B cell (primary cell): ENCODE measurements around the gene MLLT10. TPM values are rescaled to one million over a fixed set of nuclear protein-coding genes. Genes with fewer than 3 reads are reported as not detected.

Experiments used
- ATAC-seq: fragments of 200-7000 bp; cut with Tn5 transposase; one replicate; pipeline ENCODE4 v1.10.0; 2021; ENCODE audit warnings: low read depth, mild to moderate bottlenecking, moderate number of reproducible peaks, moderate library complexity
- CTCF ChIA-PET: fragments of 350-600 bp; sonication (Branson Sonifier 250); formaldehyde crosslinking; loops from one replicate; lab custom pipeline; 2021; ENCODE audit warnings: antibody characterized with exemption, inconsistent platforms; lab: Charles Lee
- POLR2A ChIA-PET: fragments of 350-600 bp; sonication (Branson Sonifier 250); formaldehyde crosslinking; loops from one replicate; lab custom pipeline; 2021; ENCODE audit warnings: antibody characterized with exemption; lab: Charles Lee
- DNase-seq: peaks from one replicate; pipeline ENCODE4 v3.0.0; 2013
- H2AFZ ChIP-seq: 2 replicates; pipeline ENCODE4 v1.6.1; 2012; ENCODE audit warnings: mild to moderate bottlenecking, low read depth, low read length; ENCODE audit not compliant: insufficient read depth, poor library complexity, severe bottlenecking
- H3K27ac ChIP-seq, 2 donors: 1 replicate in 1 of 2; 2 replicates in 1 of 2; pipeline ENCODE4 v1.5.1; 2012 to 2013; ENCODE audit warnings: low read length in 2 of 2, mild to moderate bottlenecking in 2 of 2, moderate library complexity in 1 of 2
- H3K27me3 ChIP-seq, 4 experiments: fragments of 200-600 bp in 1 of 4; sonication (generic) in 1 of 4; replicated peaks in 1 of 4; 1 replicate in 2 of 4; 2 replicates in 2 of 4; pipeline versions ENCODE4 v1.6.1 to v1.7.0; 2013 to 2016; ENCODE audit warnings: low read length in 3 of 4, mild to moderate bottlenecking in 2 of 4, mixed read lengths in 1 of 4, moderate library complexity in 1 of 4; ENCODE audit not compliant: insufficient read depth in 4 of 4, control insufficient read depth in 3 of 4; ENCODE audit errors: control extremely low read depth in 1 of 4
- H3K36me3 ChIP-seq, 2 experiments: replicated peaks in 1 of 2; 1 replicate in 1 of 2; 2 replicates in 1 of 2; pipeline versions ENCODE4 v1.6.1 to v1.7.1; 2013; ENCODE audit warnings: low read length in 1 of 2; ENCODE audit not compliant: insufficient read depth in 2 of 2, control insufficient read depth in 1 of 2; ENCODE audit errors: control extremely low read depth in 1 of 2, extremely low read depth in 1 of 2
- H3K4me1 ChIP-seq, 2 donors: fragments of 200-600 bp in 1 of 2; sonication (generic) in 1 of 2; 1 replicate in 1 of 2; 2 replicates in 1 of 2; pipeline versions ENCODE4 v1.5.1 to v1.6.1; 2013 to 2017; ENCODE audit warnings: low read length in 2 of 2; ENCODE audit not compliant: control insufficient read depth in 2 of 2, insufficient read depth in 2 of 2
- H3K4me2 ChIP-seq: replicated peaks from 2 replicates; pipeline ENCODE3; 2012; ENCODE audit warnings: mild to moderate bottlenecking, low read depth, low read length; ENCODE audit not compliant: poor library complexity, severe bottlenecking
- H3K4me3 ChIP-seq, 5 experiments: fragments of 200-600 bp in 1 of 5; sonication (generic) in 1 of 5; 1 replicate in 3 of 5; 2 replicates in 2 of 5; pipeline versions ENCODE4 v1.5.1 to v1.7.0; 2011 to 2016; ENCODE audit warnings: low read length in 4 of 5, mild to moderate bottlenecking in 4 of 5, low read depth in 2 of 5, control low read depth in 1 of 5, moderate library complexity in 1 of 5; ENCODE audit not compliant: insufficient read depth in 1 of 5; ENCODE audit errors: control extremely low read depth in 1 of 5, extremely low read depth in 1 of 5
- H3K79me2 ChIP-seq: fragments of 200-600 bp; sonication (generic); one replicate; pipeline ENCODE4 v1.6.0; 2016; ENCODE audit warnings: low read length; ENCODE audit not compliant: control insufficient read depth, insufficient read depth
- H3K9ac ChIP-seq: fragments of 200-600 bp; sonication (generic); 2 replicates; pipeline ENCODE4 v1.6.1; 2017; ENCODE audit warnings: mild to moderate bottlenecking, low read length, moderate library complexity
- H3K9me3 ChIP-seq, 3 donors: one replicate each; pipeline versions ENCODE4 v1.6.1 to v1.7.1; 2013; ENCODE audit warnings: low read length in 2 of 3; ENCODE audit not compliant: control insufficient read depth in 2 of 3, insufficient read depth in 1 of 3; ENCODE audit errors: control extremely low read depth in 1 of 3
- H4K20me1 ChIP-seq: 2 replicates; pipeline ENCODE4 v1.6.0; 2012; ENCODE audit warnings: mild to moderate bottlenecking, low read length; ENCODE audit not compliant: insufficient read depth, control insufficient read depth, poor library complexity, severe bottlenecking
- H3K27ac Mint-ChIP-seq: one replicate; pipeline ENCODE4 v1.8.0; 2021; ENCODE audit warnings: mixed read lengths
- H3K27me3 Mint-ChIP-seq: one replicate; pipeline ENCODE4 v1.8.0; 2021; ENCODE audit warnings: mixed read lengths
- H3K4me1 Mint-ChIP-seq: one replicate; pipeline ENCODE4 v1.8.0; 2021; ENCODE audit warnings: mixed read lengths
- H3K4me3 Mint-ChIP-seq: one replicate; pipeline ENCODE4 v1.8.0; 2021; ENCODE audit warnings: mixed read lengths
- H3K9me3 Mint-ChIP-seq: one replicate; pipeline ENCODE4 v1.8.0; 2022; ENCODE audit warnings: mixed read lengths; ENCODE audit not compliant: insufficient read depth
- CTCF ChIP-seq: fragments of 200-600 bp; IDR thresholded peaks from one replicate; pipeline ENCODE4 v1.8.0; 2022; ENCODE audit warnings: antibody characterized with exemption, mild to moderate bottlenecking
- EZH2 ChIP-seq: IDR thresholded peaks from 2 replicates; pipeline ENCODE4 v1.6.1; 2012; ENCODE audit warnings: borderline replicate concordance, low read depth, mild to moderate bottlenecking, moderate library complexity, low read length; ENCODE audit not compliant: insufficient read depth, poor library complexity, severe bottlenecking
- WGBS: methylation state at CpG from one replicate; pipeline ENCODE4 v1.1.5; 2013; ENCODE audit warnings: missing lambda C conversion rate; ENCODE audit not compliant: insufficient coverage; 5-methylcytosine and 5-hydroxymethylcytosine counted together
- intact Hi-C: fragments of 100-400 bp; cut with micrococcal nuclease; formaldehyde crosslinking; loops from one replicate; pipeline ENCODE4 v1.10.0; 2022
- polyA plus RNA-seq: library from polyadenylated mRNA; depleted of rRNA; stranded (reverse); fragments of >200 nt; gene quantifications from 2 replicates; pipeline ENCODE4 v1.2.3, GENCODE V29; 2012
- total RNA-seq, 2 donors: library from RNA; stranded (reverse); fragments of 120-200 nt in 1 of 2; gene quantifications; 1 replicate in 1 of 2; 2 replicates in 1 of 2; pipeline versions ENCODE4 v1.2.3 to v1.2.4, GENCODE V29; 2013 to 2022

The MLLT10 gene
- total and polyA plus RNA-seq, 2 donors (not counting 1 experiment from before 2014, with no cell fraction given): 21.7 to 70.5 TPM

- no peaks in the 10 kb centered on the region for H3K79me2 ChIP-seq
- H3K36me3 ChIP-seq: peaks cover 9 to 36% of the 10 kb centered on the region in 2 experiments
- H3K4me3 ChIP-seq: no peak overlapping the region
- H4K20me1 ChIP-seq: no peaks in the 10 kb centered on the region
- no peak overlapping the region for H3K27ac ChIP-seq
- H3K27me3 Mint-ChIP-seq: no peaks in the 10 kb centered on the region
- no peaks in the 10 kb centered on the region for H3K9me3 Mint-ChIP-seq
- no peak overlapping the region for H2AFZ ChIP-seq
- TF ChIP-seq EZH2: no peak
- no peak for TF ChIP-seq CTCF
- no peak overlapping the region for H3K27ac Mint-ChIP-seq
- DNase-seq: no peak
- no peaks in the 10 kb centered on the region for H3K27me3 ChIP-seq
- H3K4me1 Mint-ChIP-seq: no peaks in the 10 kb centered on the region
- CTCF ChIA-PET: no interaction called here
- no peak for ATAC-seq
- no peaks in the 10 kb centered on the region for H3K4me1 ChIP-seq
- WGBS: 100% methylated on average over 2 of the region's 6 CpGs
- H3K4me2 ChIP-seq: no peak overlapping the region
- POLR2A ChIA-PET: no interaction called here
- intact Hi-C loops: no loop called here
- H3K4me3 Mint-ChIP-seq: no peak overlapping the region
- no peak overlapping the region for H3K9ac ChIP-seq
- H3K9me3 ChIP-seq: peaks cover 0 to 6% (median 0%) of the 10 kb centered on the region in 3 donors
These were observed 90.9 kb downstream of the MLLT10 start for GRCh38 chr10:21624951-21625350.

GRCh38 chr10:21625623-21626229 is 91.7 kb downstream of the MLLT10 start:
- Mint-ChIP-seq H3K9me3 (no peaks in the 10 kb centered on the region), H3K4me1 (no peaks in the 10 kb centered on the region), H3K4me3 (no peak overlapping the region), H3K27ac (no peak overlapping the region), H3K27me3 (no peaks in the 10 kb centered on the region)
- intact Hi-C loops: no loop called here
- H4K20me1 ChIP-seq: no peaks in the 10 kb centered on the region
- DNase-seq (no peak), ATAC-seq (no peak)
- peaks cover 0 to 3% (median 0%) of the 10 kb centered on the region in 3 donors for H3K9me3 ChIP-seq
- H2AFZ ChIP-seq: no peak overlapping the region
- ChIA-PET POLR2A (no interaction called here), CTCF (no interaction called here)
- H3K27me3 ChIP-seq: no peaks in the 10 kb centered on the region
- no peak overlapping the region for H3K27ac ChIP-seq
- H3K36me3 ChIP-seq: peaks cover 9 to 40% of the 10 kb centered on the region in 2 experiments
- TF ChIP-seq CTCF: no peak
- TF ChIP-seq EZH2: no peak
- no peak overlapping the region for H3K4me2 ChIP-seq
- H3K4me3 ChIP-seq: no peak overlapping the region
- 88% methylated on average over 3 of the region's 3 CpGs for WGBS
- H3K9ac ChIP-seq: no peak overlapping the region
- H3K4me1 ChIP-seq: no peaks in the 10 kb centered on the region
- H3K79me2 ChIP-seq: no peaks in the 10 kb centered on the region
